GM06990 (cell line): ENCODE results near the gene PCCA.

ENCODE experiments used
- DNase-seq: peaks from one replicate; pipeline ENCODE4 v3.0.0-alpha.2; 2011; ENCODE audit not compliant: insufficient read length; ENCODE audit errors: extremely low read depth
- H3K27me3 ChIP-seq: replicated peaks from 2 replicates; pipeline ENCODE4 v1.6.0; 2011; ENCODE audit warnings: low read length; ENCODE audit not compliant: control insufficient read depth, insufficient read depth
- H3K36me3 ChIP-seq: 2 replicates; pipeline ENCODE4 v1.5.1; 2011; ENCODE audit warnings: low read length; ENCODE audit not compliant: control insufficient read depth, insufficient read depth
- H3K4me3 ChIP-seq: replicated peaks from 2 replicates; pipeline ENCODE4 v1.5.1; 2011; ENCODE audit warnings: low read depth, mild to moderate bottlenecking, control low read depth, low read length
- CTCF ChIP-seq: IDR thresholded peaks from 2 replicates; pipeline ENCODE4 v1.5.1; 2011; ENCODE audit warnings: low read length, control low read depth, mild to moderate bottlenecking, inconsistent platforms; ENCODE audit not compliant: insufficient read depth, poor library complexity, severe bottlenecking

The PCCA gene

GRCh38 chr13:100561599-100562204 is 472.8 kb downstream of the PCCA start:
- H3K4me3 ChIP-seq, result no peak overlapping the region
- no peak for TF ChIP-seq CTCF
- DNase-seq, result no peak
- no peaks in the 10 kb centered on the region for H3K36me3 ChIP-seq
- H3K27me3 ChIP-seq, result no peaks in the 10 kb centered on the region

DNA sequence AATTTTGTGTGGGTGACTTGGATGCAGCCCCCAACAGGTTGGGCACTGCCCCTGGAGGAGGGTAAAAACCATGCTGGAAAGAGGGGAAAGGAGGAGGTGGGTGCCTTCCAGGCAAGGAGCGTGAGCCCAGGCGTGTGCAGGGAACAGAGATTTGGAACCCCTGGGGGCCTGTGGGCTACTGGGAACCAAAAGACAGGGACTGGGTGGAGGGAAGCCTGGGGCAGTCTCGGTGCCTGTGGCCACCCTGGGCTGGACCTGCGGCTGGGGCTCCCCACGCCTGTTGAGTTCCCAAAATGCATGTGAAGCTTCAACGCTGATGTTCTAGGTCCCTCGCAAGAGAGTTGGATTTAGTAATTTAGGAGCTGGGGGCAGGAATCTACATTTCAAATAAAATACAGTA is 474.9 kb downstream of the PCCA start:
- no peak overlapping the region for H3K4me3 ChIP-seq
- TF ChIP-seq CTCF, result no peak
- DNase-seq, result no peak
- no peaks in the 10 kb centered on the region for H3K27me3 ChIP-seq
- H3K36me3 ChIP-seq, result no peaks in the 10 kb centered on the region

DNA sequence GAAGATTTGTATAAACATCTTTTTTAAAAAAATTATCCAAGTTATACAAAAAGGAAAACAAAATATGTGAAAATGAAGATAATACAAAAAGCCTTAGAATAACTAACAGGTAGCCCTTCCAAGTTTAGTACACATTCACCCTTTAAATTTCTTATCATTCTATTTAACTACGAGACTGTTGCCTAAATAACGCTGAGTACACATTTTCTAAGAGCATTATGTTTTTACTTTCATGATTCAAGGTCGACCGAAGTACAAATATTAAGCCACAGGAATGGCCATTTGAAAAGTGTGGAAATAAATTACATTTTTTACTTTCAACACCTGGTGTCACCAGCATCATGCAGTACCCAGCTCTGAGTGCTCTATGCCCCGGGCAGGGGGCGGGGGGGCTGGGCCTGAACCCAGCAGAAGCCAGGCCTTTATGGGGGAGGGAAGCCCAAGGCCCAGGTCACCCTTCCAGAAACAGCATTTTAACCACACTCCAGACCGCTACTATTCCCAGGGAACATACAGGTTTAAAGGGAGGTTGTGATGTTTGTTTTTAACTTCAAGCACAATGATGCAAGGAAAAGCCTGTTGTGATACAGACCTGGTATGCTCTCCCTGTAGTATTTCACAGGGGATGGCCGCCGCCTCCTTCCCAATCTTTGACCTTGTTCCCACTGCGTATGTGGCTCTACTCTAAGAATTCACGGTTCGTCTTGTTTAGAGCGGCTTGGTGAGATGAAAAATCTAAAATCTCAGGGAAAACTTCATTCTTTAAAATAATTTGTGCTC is 475.7 kb downstream of the PCCA start:
- no peaks in the 10 kb centered on the region for H3K27me3 ChIP-seq
- no peak overlapping the region for H3K4me3 ChIP-seq
- H3K36me3 ChIP-seq, result no peaks in the 10 kb centered on the region
- no peak for DNase-seq
- TF ChIP-seq CTCF, result no peak

DNA sequence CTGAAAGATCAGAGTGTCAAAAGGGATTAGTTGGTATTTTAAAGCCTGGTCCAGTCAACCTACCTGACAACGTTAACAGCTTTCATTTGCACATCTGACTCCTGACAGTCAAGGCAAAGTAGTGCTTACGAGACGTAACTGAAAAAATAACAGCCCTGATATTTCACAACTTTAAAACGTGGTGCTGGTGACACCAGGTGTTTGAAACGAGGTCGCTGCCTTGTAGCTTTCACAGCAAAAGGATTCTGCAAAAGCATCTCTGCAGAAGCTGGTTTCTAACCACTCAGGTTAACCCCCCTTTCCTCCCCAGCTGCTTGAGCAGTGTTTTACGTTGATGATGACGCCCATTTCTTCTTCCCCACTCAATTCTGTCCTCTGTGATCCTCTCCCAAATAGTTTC is 476.4 kb downstream of the PCCA start:
- no peak for TF ChIP-seq CTCF
- Histone ChIP-seq H3K4me3 (no peak overlapping the region), H3K27me3 (no peaks in the 10 kb centered on the region), H3K36me3 (no peaks in the 10 kb centered on the region)
- DNase-seq, result no peak

DNA sequence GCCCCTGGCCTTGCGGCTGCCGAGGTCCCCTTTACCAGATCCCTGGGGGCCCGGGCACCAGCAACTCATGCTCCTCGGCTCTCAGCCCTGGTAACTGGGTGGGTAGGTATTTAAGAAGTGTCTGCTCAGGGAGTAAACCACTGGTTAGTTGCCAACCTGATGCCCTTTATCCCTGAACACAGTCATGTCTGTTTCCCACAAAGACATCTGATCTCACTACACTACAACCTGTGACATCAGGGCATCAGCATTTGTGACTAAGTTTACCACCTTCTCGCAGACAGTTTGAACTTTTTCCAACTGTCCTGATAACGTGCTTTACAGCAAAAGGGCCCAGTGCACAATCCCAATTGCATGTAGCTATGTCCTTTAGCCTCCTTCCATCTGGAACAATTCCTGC is 477.6 kb downstream of the PCCA start:
- Histone ChIP-seq H3K27me3 (no peaks in the 10 kb centered on the region), H3K4me3 (no peak overlapping the region), H3K36me3 (no peaks in the 10 kb centered on the region)
- no peak for DNase-seq
- TF ChIP-seq CTCF, result no peak
